IMR-90 (cell line): ENCODE data around the gene C10orf90. TPM values are rescaled to one million over a fixed set of nuclear protein-coding genes. Genes with fewer than 3 reads are reported as not detected.

Experiments used
- ATAC-seq: fragments of 200-7000 bp; cut with Tn5 transposase; 2 replicates; pipeline ENCODE4 v1.9.1; 2020; ENCODE audit warnings: low read depth, mild to moderate bottlenecking, moderate library complexity
- BruUV-seq: library from RNA; stranded (reverse); fragments of 400-500 nt; replicated peaks from 2 replicates; lab custom pipeline; 2021; lab: Mats Ljungman, UMichigan
- CTCF ChIA-PET: fragments of 300-600 bp; formaldehyde crosslinking; extraction: SDS; loops from one replicate; lab custom pipeline; 2021; ENCODE audit warnings: antibody characterized with exemption; lab: Yijun Ruan, JAX
- POLR2A ChIA-PET: fragments of 300-600 bp; sonication (Branson Sonifier 250); formaldehyde crosslinking; loops from one replicate; lab custom pipeline; 2022; ENCODE audit warnings: antibody characterized with exemption; ENCODE audit not compliant: unreplicated experiment; lab: Charles Lee
- DNase-seq: peaks from one replicate; pipeline ENCODE4 v3.0.0; 2013
- H2AFZ ChIP-seq: replicated peaks from 2 replicates; pipeline ENCODE3; 2013; ENCODE audit warnings: low read length, mild to moderate bottlenecking; ENCODE audit not compliant: poor library complexity
- H2AK5ac ChIP-seq: 2 replicates; pipeline ENCODE4 v1.6.1; 2013; ENCODE audit warnings: low read depth, low read length, inconsistent platforms
- H2AK9ac ChIP-seq: replicated peaks from 2 replicates; pipeline ENCODE3; 2013; ENCODE audit warnings: mild to moderate bottlenecking, low read depth, low read length, moderate library complexity; ENCODE audit not compliant: poor library complexity
- H2BK120ac ChIP-seq: 2 replicates; pipeline ENCODE4 v1.6.1; 2013; ENCODE audit warnings: low read depth, low read length, inconsistent platforms
- H2BK15ac ChIP-seq: 3 replicates; pipeline ENCODE4 v1.6.1; 2013; ENCODE audit warnings: low read depth, low read length, inconsistent platforms
- H2BK20ac ChIP-seq: 2 replicates; pipeline ENCODE4 v1.6.1; 2013; ENCODE audit warnings: low read depth, mild to moderate bottlenecking, inconsistent platforms, low read length, moderate library complexity
- H2BK5ac ChIP-seq: 2 replicates; pipeline ENCODE4 v1.6.1; 2013; ENCODE audit warnings: mild to moderate bottlenecking, low read depth, low read length, inconsistent platforms; ENCODE audit not compliant: poor library complexity, severe bottlenecking
- H3K14ac ChIP-seq: replicated peaks from 2 replicates; pipeline ENCODE4 v1.6.1; 2013; ENCODE audit warnings: low read depth, low read length, inconsistent platforms
- H3K18ac ChIP-seq: 2 replicates; pipeline ENCODE4 v1.6.1; 2013; ENCODE audit warnings: low read depth, low read length, control low read depth
- H3K23ac ChIP-seq: 2 replicates; pipeline ENCODE4 v1.6.1; 2013; ENCODE audit warnings: low read depth, low read length, inconsistent platforms
- H3K27ac ChIP-seq: 2 replicates; pipeline ENCODE4 v1.5.1; 2013; ENCODE audit warnings: mild to moderate bottlenecking, control low read depth, low read length; ENCODE audit not compliant: insufficient read depth
- H3K27me3 ChIP-seq: 2 replicates; pipeline ENCODE4 v1.6.1; 2013; ENCODE audit warnings: low read length; ENCODE audit not compliant: control insufficient read depth, insufficient read depth
- H3K36me3 ChIP-seq: 2 replicates; pipeline ENCODE4 v1.6.1; 2013; ENCODE audit warnings: low read length, mixed read lengths; ENCODE audit not compliant: control insufficient read depth, insufficient read depth
- H3K4ac ChIP-seq: 2 replicates; pipeline ENCODE4 v1.6.1; 2013; ENCODE audit warnings: low read depth, low read length, inconsistent platforms
- H3K4me1 ChIP-seq: 2 replicates; pipeline ENCODE4 v1.6.1; 2013; ENCODE audit warnings: low read length, mixed read lengths; ENCODE audit not compliant: control insufficient read depth, insufficient read depth
- H3K4me2 ChIP-seq: 2 replicates; pipeline ENCODE4 v1.6.1; 2013; ENCODE audit warnings: low read depth, mild to moderate bottlenecking, control low read depth, low read length, moderate library complexity
- H3K4me3 ChIP-seq: 2 replicates; pipeline ENCODE4 v1.5.1; 2013; ENCODE audit warnings: low read depth, mild to moderate bottlenecking, control low read depth, low read length, moderate library complexity; ENCODE audit not compliant: insufficient read depth
- H3K56ac ChIP-seq: 2 replicates; pipeline ENCODE4 v1.6.1; 2013; ENCODE audit warnings: low read length, inconsistent platforms; ENCODE audit not compliant: insufficient read depth; ENCODE audit errors: extremely low read depth
- H3K79me1 ChIP-seq, 2 experiments: 2 replicates each; pipeline ENCODE4 v1.6.1; 2013; ENCODE audit warnings: low read length in 2 of 2, inconsistent platforms in 1 of 2, low read depth in 1 of 2
- H3K9ac ChIP-seq: 2 replicates; pipeline ENCODE4 v1.6.1; 2013; ENCODE audit warnings: low read depth, low read length, control low read depth
- H3K9me1 ChIP-seq: 2 replicates; pipeline ENCODE4 v1.6.1; 2013; ENCODE audit warnings: low read length, inconsistent platforms; ENCODE audit not compliant: insufficient read depth
- H3K9me3 ChIP-seq: 2 replicates; pipeline ENCODE4 v1.6.1; 2013; ENCODE audit warnings: low read length; ENCODE audit not compliant: control insufficient read depth, insufficient read depth
- H4K20me1 ChIP-seq: 2 replicates; pipeline ENCODE4 v1.6.1; 2013; ENCODE audit warnings: low read length, inconsistent platforms; ENCODE audit not compliant: insufficient read depth
- H4K5ac ChIP-seq: 2 replicates; pipeline ENCODE4 v1.6.1; 2013; ENCODE audit warnings: mild to moderate bottlenecking, low read depth, low read length, control low read depth
- H4K8ac ChIP-seq, 2 experiments: 2 replicates each; pipeline ENCODE4 v1.6.1; 2013; ENCODE audit warnings: low read depth in 2 of 2, low read length in 2 of 2, control low read depth in 1 of 2, inconsistent platforms in 1 of 2
- H4K91ac ChIP-seq: 2 replicates; pipeline ENCODE4 v1.6.1; 2013; ENCODE audit warnings: low read depth, low read length, inconsistent platforms; ENCODE audit not compliant: insufficient read depth
- BHLHE40 ChIP-seq: fragments of 150-350 bp; IDR thresholded peaks from 2 replicates; pipeline ENCODE4 v1.6.1; 2016; ENCODE audit warnings: mild to moderate bottlenecking, low read depth, low read length
- CEBPB ChIP-seq: IDR thresholded peaks from 2 replicates; pipeline ENCODE4 v1.6.1; 2012; ENCODE audit warnings: low read depth, low read length, improper control_type of control experiment
- CHD1 ChIP-seq: IDR thresholded peaks from 2 replicates; pipeline ENCODE4 v1.6.1; 2012; ENCODE audit warnings: low read depth, low read length, improper control_type of control experiment
- FOS ChIP-seq: fragments of 150-350 bp; IDR thresholded peaks from 2 replicates; pipeline ENCODE4 v1.6.1; 2016; ENCODE audit warnings: low read depth, low read length
- MAFK ChIP-seq: IDR thresholded peaks from 2 replicates; pipeline ENCODE4 v1.6.1; 2012; ENCODE audit warnings: low read depth, low read length, improper control_type of control experiment
- MAZ ChIP-seq: IDR thresholded peaks from 2 replicates; pipeline ENCODE4 v1.6.1; 2012; ENCODE audit warnings: low read depth, mild to moderate bottlenecking, low read length, improper control_type of control experiment, moderate library complexity, borderline replicate concordance
- MXI1 ChIP-seq: IDR thresholded peaks from 2 replicates; pipeline ENCODE4 v1.6.1; 2012; ENCODE audit warnings: low read depth, mild to moderate bottlenecking, low read length, moderate library complexity, borderline replicate concordance
- NFE2L2 ChIP-seq: fragments of 150-350 bp; IDR thresholded peaks from 2 replicates; pipeline ENCODE4 v1.6.1; 2016; ENCODE audit warnings: low read depth, mild to moderate bottlenecking, low read length
- POLR2A ChIP-seq: IDR thresholded peaks from 2 replicates; pipeline ENCODE4 v1.6.1; 2012; ENCODE audit warnings: mild to moderate bottlenecking, low read depth, low read length
- RAD21 ChIP-seq: IDR thresholded peaks from 2 replicates; pipeline ENCODE4 v1.6.1; 2012; ENCODE audit warnings: low read length, improper control_type of control experiment
- RCOR1 ChIP-seq: IDR thresholded peaks from 2 replicates; pipeline ENCODE4 v1.6.1; 2012; ENCODE audit warnings: mild to moderate bottlenecking, low read length, improper control_type of control experiment; ENCODE audit not compliant: insufficient replicate concordance
- RFX5 ChIP-seq: IDR thresholded peaks from 2 replicates; pipeline ENCODE4 v1.8.0; 2012; ENCODE audit warnings: low read depth, mild to moderate bottlenecking, low read length, moderate library complexity
- SMC3 ChIP-seq: fragments of 150-350 bp; IDR thresholded peaks from 2 replicates; pipeline ENCODE4 v1.6.1; 2016; ENCODE audit warnings: low read depth, mild to moderate bottlenecking, antibody characterized with exemption, low read length, moderate library complexity
- WGBS, 2 experiments: methylation state at CpG; one replicate each; pipeline versions ENCODE4 v1.1.5 to v1.1.7; 2013; ENCODE audit warnings: missing lambda C conversion rate in 2 of 2; ENCODE audit not compliant: insufficient read length in 1 of 2; ENCODE audit errors: extremely low coverage in 2 of 2; 5-methylcytosine and 5-hydroxymethylcytosine counted together
- dilution Hi-C: fragments of 300-500 bp; cut with HindIII; formaldehyde crosslinking; loops from one replicate; pipeline ENCODE4 v1.14.3; 2018; ENCODE audit warnings: low sequenced_read_pairs; ENCODE audit not compliant: unreplicated experiment
- in situ Hi-C: fragments of 300-500 bp; cut with MboI; formaldehyde crosslinking; loops from 3 replicates; pipeline ENCODE4 v1.14.3; 2019; ENCODE audit warnings: low sequenced_read_pairs, inconsistent platforms, mixed read lengths
- intact Hi-C: fragments of 100-400 bp; cut with micrococcal nuclease; formaldehyde crosslinking; loops from 2 replicates; pipeline ENCODE4 v1.10.0; 2022
- polyA plus RNA-seq, 3 experiments: library from polyadenylated mRNA; depleted of rRNA; stranded (reverse); fragments of >200 nt; gene quantifications; 2 replicates each; pipeline ENCODE4 v1.2.3, GENCODE V29; 2012; ENCODE audit warnings: low replicate concordance in 1 of 3
- total RNA-seq: library from RNA; depleted of rRNA; stranded (reverse); fragments of >200 nt; gene quantifications from 2 replicates; pipeline ENCODE4 v1.2.3, GENCODE V29; 2012
- TF ChIP-seq, protein P1 (sequence below): conservative IDR thresholded peaks from 2 replicates; pipeline ENCODE4 v1.5.1; 2012; ENCODE audit warnings: mild to moderate bottlenecking, low read depth, low read length, improper control_type of control experiment
- TF ChIP-seq, protein P2 (sequence below): fragments of 150-350 bp; IDR thresholded peaks from 2 replicates; pipeline ENCODE4 v1.6.1; 2017; ENCODE audit warnings: mild to moderate bottlenecking, antibody characterized with exemption, low read length, low read depth
- TF ChIP-seq, protein P3 (sequence below): fragments of 150-350 bp; IDR thresholded peaks from 2 replicates; pipeline ENCODE4 v1.6.1; 2016; ENCODE audit warnings: low read depth, mild to moderate bottlenecking, low read length, moderate library complexity, borderline replicate concordance

Gene C10orf90
- total and polyA plus RNA-seq, 2 of the 4 experiments (the other 2 are of a cell fraction): 0.05 to 0.18 TPM

DNA sequence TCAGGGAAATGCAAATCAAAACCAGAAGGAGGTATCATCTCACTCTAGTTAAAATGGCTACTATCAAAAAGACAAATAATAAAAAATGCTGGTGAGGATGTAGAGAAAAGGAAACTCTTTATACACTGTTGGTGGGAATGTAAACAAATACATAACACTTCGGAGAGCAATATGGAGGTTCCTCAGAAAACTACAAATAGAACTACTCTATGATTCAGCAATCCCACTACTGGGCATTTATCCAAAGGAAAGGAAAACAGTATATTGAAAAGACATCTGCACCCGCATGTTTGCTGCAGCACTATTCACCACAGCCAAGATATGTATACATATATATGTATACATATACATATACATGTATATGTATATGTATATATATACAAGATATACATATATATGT lies 94.2 kb downstream of the C10orf90 start:
- H3K4me1 ChIP-seq: no peaks in the 10 kb centered on the region
- no peak overlapping the region for H3K56ac ChIP-seq
- no peak overlapping the region for H2AK9ac ChIP-seq
- H3K18ac ChIP-seq: no peak overlapping the region
- H3K4me2 ChIP-seq: no peak overlapping the region
- no peak overlapping the region for H3K23ac ChIP-seq
- H4K5ac ChIP-seq: no peak overlapping the region
- no peak overlapping the region for H4K8ac ChIP-seq
- H3K9ac ChIP-seq: no peak overlapping the region
- H2AFZ ChIP-seq: no peak overlapping the region
- no peak overlapping the region for H3K27ac ChIP-seq
- DNase-seq (peak; percentile 12), ATAC-seq (no peak)
- no peak overlapping the region for H3K14ac ChIP-seq
- no peak overlapping the region for H2BK15ac ChIP-seq
- H2BK120ac ChIP-seq: no peak overlapping the region
- H3K27me3 ChIP-seq: no peaks in the 10 kb centered on the region; the same call in 1 of the 2 replicates
- H2AK5ac ChIP-seq: no peak overlapping the region
- CTCF ChIA-PET: no interaction called here
- no peaks in the 10 kb centered on the region for H4K20me1 ChIP-seq
- no peak overlapping the region for H2BK20ac ChIP-seq
- H3K9me3 ChIP-seq: no peaks in the 10 kb centered on the region
- H2BK5ac ChIP-seq: no peak overlapping the region
- no peak overlapping the region for H3K4me3 ChIP-seq
- no peak overlapping the region for H4K91ac ChIP-seq
- H3K79me1 ChIP-seq: no peaks in the 10 kb centered on the region
- BruUV-seq: no TSS peak
- intact Hi-C loops: no loop called here
- POLR2A ChIA-PET: no interaction called here
- H3K36me3 ChIP-seq: no peaks in the 10 kb centered on the region
- TF ChIP-seq BHLHE40 (no peak), MXI1 (no peak), RCOR1 (no peak), NFE2L2 (no peak), MAFK (no peak), RAD21 (no peak), SMC3 (no peak), CHD1 (no peak), RFX5 (no peak), FOS (no peak), MAZ (no peak), CEBPB (no peak), POLR2A (no peak)
- TF ChIP-seq, protein P1, sequence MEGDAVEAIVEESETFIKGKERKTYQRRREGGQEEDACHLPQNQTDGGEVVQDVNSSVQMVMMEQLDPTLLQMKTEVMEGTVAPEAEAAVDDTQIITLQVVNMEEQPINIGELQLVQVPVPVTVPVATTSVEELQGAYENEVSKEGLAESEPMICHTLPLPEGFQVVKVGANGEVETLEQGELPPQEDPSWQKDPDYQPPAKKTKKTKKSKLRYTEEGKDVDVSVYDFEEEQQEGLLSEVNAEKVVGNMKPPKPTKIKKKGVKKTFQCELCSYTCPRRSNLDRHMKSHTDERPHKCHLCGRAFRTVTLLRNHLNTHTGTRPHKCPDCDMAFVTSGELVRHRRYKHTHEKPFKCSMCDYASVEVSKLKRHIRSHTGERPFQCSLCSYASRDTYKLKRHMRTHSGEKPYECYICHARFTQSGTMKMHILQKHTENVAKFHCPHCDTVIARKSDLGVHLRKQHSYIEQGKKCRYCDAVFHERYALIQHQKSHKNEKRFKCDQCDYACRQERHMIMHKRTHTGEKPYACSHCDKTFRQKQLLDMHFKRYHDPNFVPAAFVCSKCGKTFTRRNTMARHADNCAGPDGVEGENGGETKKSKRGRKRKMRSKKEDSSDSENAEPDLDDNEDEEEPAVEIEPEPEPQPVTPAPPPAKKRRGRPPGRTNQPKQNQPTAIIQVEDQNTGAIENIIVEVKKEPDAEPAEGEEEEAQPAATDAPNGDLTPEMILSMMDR: no peak
- TF ChIP-seq, protein P2, sequence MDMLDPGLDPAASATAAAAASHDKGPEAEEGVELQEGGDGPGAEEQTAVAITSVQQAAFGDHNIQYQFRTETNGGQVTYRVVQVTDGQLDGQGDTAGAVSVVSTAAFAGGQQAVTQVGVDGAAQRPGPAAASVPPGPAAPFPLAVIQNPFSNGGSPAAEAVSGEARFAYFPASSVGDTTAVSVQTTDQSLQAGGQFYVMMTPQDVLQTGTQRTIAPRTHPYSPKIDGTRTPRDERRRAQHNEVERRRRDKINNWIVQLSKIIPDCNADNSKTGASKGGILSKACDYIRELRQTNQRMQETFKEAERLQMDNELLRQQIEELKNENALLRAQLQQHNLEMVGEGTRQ: no peak
- TF ChIP-seq, protein P3, sequence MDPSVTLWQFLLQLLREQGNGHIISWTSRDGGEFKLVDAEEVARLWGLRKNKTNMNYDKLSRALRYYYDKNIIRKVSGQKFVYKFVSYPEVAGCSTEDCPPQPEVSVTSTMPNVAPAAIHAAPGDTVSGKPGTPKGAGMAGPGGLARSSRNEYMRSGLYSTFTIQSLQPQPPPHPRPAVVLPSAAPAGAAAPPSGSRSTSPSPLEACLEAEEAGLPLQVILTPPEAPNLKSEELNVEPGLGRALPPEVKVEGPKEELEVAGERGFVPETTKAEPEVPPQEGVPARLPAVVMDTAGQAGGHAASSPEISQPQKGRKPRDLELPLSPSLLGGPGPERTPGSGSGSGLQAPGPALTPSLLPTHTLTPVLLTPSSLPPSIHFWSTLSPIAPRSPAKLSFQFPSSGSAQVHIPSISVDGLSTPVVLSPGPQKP: no peak
- H3K9me1 ChIP-seq: no peaks in the 10 kb centered on the region; the same call in 1 of the 2 replicates
- no CpG with 5 or more reads among the region's 2 CpGs for WGBS, 2 experiments
- no peak overlapping the region for H3K4ac ChIP-seq
- in situ Hi-C loops: no loop called here
- dilution Hi-C loops: no loop called here
